ENCODE results near the gene NTSR2. TPM values are rescaled to one million over a fixed set of nuclear protein-coding genes. Genes with fewer than 3 reads are reported as not detected.
A peak's percentile ranks its signal among the peaks of the same experiment; 100 is the strongest.

The NTSR2 gene
- total RNA-seq, 1 donor = not detected

DNA sequence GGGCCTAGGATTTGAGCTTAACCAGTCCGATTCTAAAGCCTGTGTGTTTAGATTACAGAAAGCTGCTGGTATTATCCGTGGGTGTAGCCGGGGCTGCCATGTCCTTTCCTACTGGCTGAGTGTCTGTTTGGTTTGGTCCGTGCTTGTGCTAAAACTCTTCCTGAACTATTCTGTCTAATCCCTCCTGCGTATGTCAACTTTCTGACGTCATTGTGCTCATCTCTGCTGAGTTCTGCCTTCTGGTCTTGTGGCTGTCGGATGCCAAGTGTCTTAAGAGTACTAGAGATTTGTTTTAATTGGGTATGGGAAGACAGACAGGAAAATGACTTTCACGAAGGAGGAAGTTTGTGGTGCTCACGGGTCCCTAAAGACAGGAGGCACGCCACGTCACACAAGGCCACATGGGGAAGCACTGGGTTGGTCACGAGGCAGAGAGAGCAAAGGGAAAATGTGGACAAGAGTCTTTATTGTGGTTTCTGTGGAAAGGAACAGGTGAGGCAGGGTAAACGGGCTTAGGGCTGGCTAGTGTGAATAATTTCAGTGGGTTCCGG, 31.8 kb upstream of the NTSR2 start:
- TF ChIP-seq, protein P1, sequence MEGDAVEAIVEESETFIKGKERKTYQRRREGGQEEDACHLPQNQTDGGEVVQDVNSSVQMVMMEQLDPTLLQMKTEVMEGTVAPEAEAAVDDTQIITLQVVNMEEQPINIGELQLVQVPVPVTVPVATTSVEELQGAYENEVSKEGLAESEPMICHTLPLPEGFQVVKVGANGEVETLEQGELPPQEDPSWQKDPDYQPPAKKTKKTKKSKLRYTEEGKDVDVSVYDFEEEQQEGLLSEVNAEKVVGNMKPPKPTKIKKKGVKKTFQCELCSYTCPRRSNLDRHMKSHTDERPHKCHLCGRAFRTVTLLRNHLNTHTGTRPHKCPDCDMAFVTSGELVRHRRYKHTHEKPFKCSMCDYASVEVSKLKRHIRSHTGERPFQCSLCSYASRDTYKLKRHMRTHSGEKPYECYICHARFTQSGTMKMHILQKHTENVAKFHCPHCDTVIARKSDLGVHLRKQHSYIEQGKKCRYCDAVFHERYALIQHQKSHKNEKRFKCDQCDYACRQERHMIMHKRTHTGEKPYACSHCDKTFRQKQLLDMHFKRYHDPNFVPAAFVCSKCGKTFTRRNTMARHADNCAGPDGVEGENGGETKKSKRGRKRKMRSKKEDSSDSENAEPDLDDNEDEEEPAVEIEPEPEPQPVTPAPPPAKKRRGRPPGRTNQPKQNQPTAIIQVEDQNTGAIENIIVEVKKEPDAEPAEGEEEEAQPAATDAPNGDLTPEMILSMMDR (IDR thresholded peaks at IDR 0.05; ENCODE audit: insufficient read depth, low read depth, low read length) = no peak
- peak; percentile 98 for DNase-seq (ENCODE audit: low read depth)

DNA sequence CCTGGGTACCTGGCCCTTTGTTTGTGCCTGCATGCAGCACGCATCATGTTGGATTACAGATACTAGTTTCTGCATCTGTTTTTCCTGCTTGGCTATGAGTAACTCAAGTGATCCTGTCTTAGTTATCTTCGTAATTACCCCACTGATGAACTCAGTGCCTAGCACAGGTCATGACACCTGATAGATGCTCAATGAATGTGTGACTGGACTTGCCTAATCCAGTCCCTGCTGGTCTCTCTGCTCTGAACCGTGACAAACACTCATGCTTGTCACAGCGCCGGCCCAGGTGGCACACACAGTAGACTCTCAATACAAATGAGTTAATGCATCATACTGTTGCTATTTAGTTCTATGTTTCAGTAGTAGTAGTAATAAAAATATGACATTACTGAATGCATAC, 31.2 kb upstream of the NTSR2 start:
- TF ChIP-seq, protein P1 (IDR thresholded peaks at IDR 0.05; ENCODE audit: insufficient read depth, low read depth, low read length) = no peak
- no peak for DNase-seq (ENCODE audit: low read depth)
- H3K4me3 ChIP-seq (ENCODE audit: low read depth, low read length) = no peak overlapping the region

More for the DNA sequence above, 31.8 kb upstream of the NTSR2 start:
- H3K4me3 ChIP-seq (ENCODE audit: low read depth, low read length) = no peak overlapping the region

DNA sequence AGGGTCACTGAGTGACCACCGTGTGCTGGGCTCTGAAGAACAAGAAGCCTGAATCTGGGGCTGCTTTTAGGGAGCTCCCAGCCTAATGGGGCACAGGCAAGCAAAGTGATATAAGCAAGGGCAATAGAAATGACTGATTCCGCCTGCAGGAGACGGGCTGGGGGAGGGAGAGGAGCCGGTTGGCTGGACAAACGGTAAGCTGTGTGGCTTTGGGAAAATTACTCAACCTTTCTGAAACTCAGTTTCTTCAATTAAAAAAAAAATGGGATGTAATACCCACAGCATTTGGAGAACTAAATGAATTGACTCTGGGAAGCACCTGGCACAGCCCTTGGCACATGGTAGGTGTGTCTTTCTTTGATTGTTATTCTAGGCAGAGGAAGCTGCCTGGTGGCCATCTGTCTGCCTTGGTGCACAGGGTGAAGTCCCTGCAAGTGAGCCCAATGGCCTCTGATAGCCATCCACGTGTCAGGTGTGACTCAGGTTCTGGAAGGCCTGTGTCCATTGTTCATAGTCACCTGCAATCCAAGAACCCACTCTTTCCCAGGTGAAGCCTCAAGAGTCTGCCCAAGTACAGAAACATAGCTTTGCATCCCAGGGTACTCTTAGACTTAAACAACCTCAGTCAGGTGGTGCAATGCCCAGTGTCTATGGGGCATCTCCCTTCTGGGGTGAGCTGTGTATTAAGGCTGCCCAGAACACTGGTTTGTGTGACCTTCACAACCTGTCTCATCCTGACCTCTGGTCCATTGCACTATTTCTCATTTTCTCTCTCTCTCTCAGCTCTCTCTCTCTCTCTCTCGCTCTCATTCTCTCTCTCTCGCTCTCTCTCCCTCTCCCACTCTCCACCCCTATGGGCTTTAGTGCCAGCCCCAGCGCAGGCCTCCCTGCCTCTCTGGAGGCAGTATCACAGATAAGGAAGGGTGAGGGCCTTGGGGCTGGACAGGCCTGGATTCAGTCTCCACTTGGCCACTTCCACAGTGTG, 30.0 kb upstream of the NTSR2 start:
- H3K4me3 ChIP-seq (ENCODE audit: low read depth, low read length) = no peak overlapping the region
- DNase-seq (ENCODE audit: low read depth) = no peak
- TF ChIP-seq, protein P1 (IDR thresholded peaks at IDR 0.05; ENCODE audit: insufficient read depth, low read depth, low read length) = no peak

DNA sequence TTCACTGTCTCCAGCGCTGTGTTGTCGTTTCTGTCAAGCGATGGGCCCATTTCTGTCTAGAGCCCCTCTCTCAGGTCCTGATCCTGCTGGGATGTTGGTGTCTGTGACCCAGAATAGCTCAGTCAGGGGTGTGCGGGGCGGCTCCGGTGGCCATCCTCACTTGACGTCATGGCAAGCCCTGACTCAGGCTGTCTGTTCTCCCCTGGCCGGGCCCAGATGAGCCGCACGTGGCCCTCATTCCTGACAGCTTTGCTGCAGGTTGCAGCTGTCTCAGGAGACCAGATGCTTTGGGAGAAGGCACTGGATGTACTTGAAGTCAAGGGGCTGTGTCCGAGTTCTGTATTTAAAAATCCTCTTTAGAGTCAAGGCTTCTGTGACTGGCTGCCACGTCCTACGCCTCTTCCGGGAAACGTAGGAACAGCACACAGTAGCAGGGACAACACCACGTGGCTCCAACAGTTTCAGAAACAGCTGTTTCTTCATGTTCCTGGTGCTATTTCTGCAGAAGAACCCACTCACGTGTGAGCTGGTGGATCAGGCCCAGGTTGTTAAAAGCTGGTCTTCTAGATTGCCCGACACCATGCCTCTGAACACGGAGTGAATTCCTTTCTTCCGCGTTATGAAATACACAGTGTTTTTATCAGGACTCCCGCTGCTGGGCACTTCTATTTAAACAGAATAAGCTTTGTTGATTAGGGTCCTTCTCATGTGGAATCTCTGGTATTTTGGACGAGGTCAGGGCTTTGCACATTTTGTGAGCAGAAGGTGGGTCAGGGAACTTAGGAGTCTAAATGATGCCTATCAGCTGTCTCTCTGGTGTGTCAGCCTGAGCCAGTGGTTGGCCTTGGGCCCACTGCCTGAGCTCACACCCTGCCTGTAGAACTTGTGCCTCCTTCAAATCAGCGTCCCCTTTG, 28.3 kb upstream of the NTSR2 start:
- H3K4me3 ChIP-seq (ENCODE audit: low read depth, low read length) = no peak overlapping the region
- TF ChIP-seq, protein P1 (IDR thresholded peaks at IDR 0.05; ENCODE audit: insufficient read depth, low read depth, low read length) = no peak
- peak; percentile 91 for DNase-seq (ENCODE audit: low read depth)

DNA sequence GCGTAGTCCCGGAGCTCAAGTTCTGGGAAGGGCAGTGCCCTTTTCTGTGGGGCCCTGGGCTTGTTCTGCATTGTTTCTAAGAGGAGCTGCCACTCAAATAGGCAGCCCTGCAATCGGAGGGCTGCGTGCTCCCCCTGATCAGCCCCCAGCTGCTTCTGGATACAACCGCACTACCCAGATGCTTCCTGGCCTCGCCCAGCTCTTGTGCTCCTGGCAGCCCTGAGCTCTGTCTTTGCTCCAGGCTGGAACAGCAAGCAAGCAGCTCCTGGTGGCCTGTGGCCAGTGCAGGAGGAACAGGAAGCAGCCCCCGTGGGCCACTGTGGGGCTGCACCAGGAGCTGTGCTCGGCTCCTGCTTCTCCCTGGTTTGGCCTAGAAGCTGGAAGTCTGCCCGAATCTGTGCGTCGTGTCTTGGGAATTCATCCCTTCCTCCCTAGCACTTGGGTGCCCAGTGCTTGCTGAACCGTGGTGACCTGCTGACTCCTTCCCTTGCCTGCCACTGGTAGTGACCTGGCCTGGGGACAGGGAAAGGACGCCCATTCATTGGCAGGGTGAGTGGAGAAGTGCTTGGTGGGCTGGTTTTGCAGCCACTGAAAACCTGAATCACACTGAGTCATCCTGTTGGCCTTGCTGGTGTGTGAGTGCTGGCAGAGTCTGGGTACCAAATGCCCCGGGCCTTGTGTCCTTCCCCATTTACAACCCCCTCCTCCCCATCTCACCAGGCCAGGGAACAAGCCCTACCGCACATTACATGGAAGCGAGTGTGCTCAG, 27.3 kb upstream of the NTSR2 start:
- no peak overlapping the region for H3K4me3 ChIP-seq (ENCODE audit: low read depth, low read length)
- DNase-seq (ENCODE audit: low read depth) = peak; percentile 57
- TF ChIP-seq, protein P1 (IDR thresholded peaks at IDR 0.05; ENCODE audit: insufficient read depth, low read depth, low read length) = no peak

DNA sequence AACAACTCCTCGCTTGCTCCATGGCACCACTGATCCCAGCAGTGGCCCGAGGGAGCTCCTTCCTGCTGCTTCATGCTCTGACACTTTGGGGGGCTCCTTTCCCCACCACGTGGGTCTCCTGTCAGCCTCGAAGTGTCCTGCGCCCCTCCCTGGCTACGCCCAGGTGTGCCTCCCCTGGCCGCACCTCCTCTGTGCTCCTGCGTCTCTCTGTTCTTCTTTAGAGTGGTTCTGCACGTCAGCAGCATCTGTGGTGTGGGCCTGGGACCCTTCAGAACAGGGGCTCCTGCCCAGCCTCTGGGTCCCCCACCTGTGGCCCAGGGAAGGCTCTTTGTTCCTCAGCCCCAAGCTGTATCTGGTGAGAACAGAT, 26.7 kb upstream of the NTSR2 start:
- TF ChIP-seq, protein P1 (IDR thresholded peaks at IDR 0.05; ENCODE audit: insufficient read depth, low read depth, low read length) = no peak
- H3K4me3 ChIP-seq (ENCODE audit: low read depth, low read length) = no peak overlapping the region
- no peak for DNase-seq (ENCODE audit: low read depth)
